T-helper 2 cell treated with Interferon-gamma antibody and Interleukin-4, amounts not matched to agents 100 ng/mL and 5 ng/mL, for 36 hours (primary cell): ENCODE results near the gene DHX40. TPM values are rescaled to one million over a fixed set of nuclear protein-coding genes. Genes with fewer than 3 reads are reported as not detected.
"Not testable (repeated sequence)": the region's sequence is repeated elsewhere in the genome, so short reads cannot be mapped to it uniquely, and the experiment has no call there.

Source experiments
- intact Hi-C: fragments of 100-400 bp; cut with micrococcal nuclease; formaldehyde crosslinking; loops from one replicate; pipeline ENCODE4 v1.15.1; 2023
- total RNA-seq: library from RNA; stranded (reverse); gene quantifications from 2 replicates; pipeline ENCODE4 v1.2.3, GENCODE V29; 2022

Gene DHX40
- total RNA-seq, 1 donor from 2014 or later: 15.3 TPM

GRCh38 chr17:59627770-59628171 is 62.4 kb downstream of the DHX40 start:
- intact Hi-C loops: no loop called here

- intact Hi-C loops: no loop called here
Measured at GRCh38 chr17:59629174-59629573, 63.8 kb downstream of the DHX40 start.

- intact Hi-C loops: no loop called here
Measured at GRCh38 chr17:59631276-59631675, 65.9 kb downstream of the DHX40 start.

- intact Hi-C loops: no loop called here
Measured at GRCh38 chr17:59632398-59632797, 67.0 kb downstream of the DHX40 start.

- intact Hi-C loops: no loop called here
Measured at GRCh38 chr17:59633658-59634359, 68.4 kb downstream of the DHX40 start.

GRCh38 chr17:59634632-59635541 is 69.5 kb downstream of the DHX40 start:
- intact Hi-C loops: no loop called here

GRCh38 chr17:59637611-59638310 is 72.4 kb downstream of the DHX40 start:
- intact Hi-C loops: no loop called here

GRCh38 chr17:59638553-59638952 is 73.1 kb downstream of the DHX40 start:
- intact Hi-C loops: no loop called here

GRCh38 chr17:59641799-59642484 is 76.5 kb downstream of the DHX40 start:
- intact Hi-C loops: loop anchor here (1.0 kb wide), 1 partner anchor 23 kb away; the partner anchor contains the start of gene CLTC

GRCh38 chr17:59642565-59642964 is 77.2 kb downstream of the DHX40 start:
- intact Hi-C loops: loop anchor here (1.0 kb wide), 1 partner anchor 23 kb away; the partner anchor contains the start of gene CLTC

GRCh38 chr17:59643159-59644140 is 78.0 kb downstream of the DHX40 start:
- intact Hi-C loops: no loop called here

GRCh38 chr17:59647288-59647687 is 81.9 kb downstream of the DHX40 start:
- intact Hi-C loops: no loop called here

- intact Hi-C loops: no loop called here
Measured at GRCh38 chr17:59649886-59650285, 84.5 kb downstream of the DHX40 start.

- intact Hi-C loops: no loop called here
Measured at GRCh38 chr17:59650642-59651041, 85.2 kb downstream of the DHX40 start.

GRCh38 chr17:59651346-59651745 is 85.9 kb downstream of the DHX40 start:
- intact Hi-C loops: no loop called here

- intact Hi-C loops: no loop called here
Measured at GRCh38 chr17:59652119-59652518, 86.7 kb downstream of the DHX40 start.

- intact Hi-C loops: not testable (repeated sequence)
Measured at GRCh38 chr17:59656624-59657023, 91.2 kb downstream of the DHX40 start.
